Fibroblast of the aortic adventitia (primary cell): ENCODE data around the gene ITPRIPL1. TPM values are rescaled to one million over a fixed set of nuclear protein-coding genes. Genes with fewer than 3 reads are reported as not detected.

Experiments
- DNase-seq: peaks from one replicate; pipeline ENCODE4 v3.0.0-alpha.2; 2010; ENCODE audit warnings: low read depth
- H3K4me3 ChIP-seq: 2 replicates; pipeline ENCODE4 v1.5.1; 2011; ENCODE audit warnings: low read depth, mild to moderate bottlenecking, control low read depth, low read length, moderate library complexity
- CTCF ChIP-seq: IDR thresholded peaks from 2 replicates; pipeline ENCODE4 v1.5.1; 2011; ENCODE audit warnings: mild to moderate bottlenecking, low read length, control low read depth, inconsistent platforms; ENCODE audit not compliant: insufficient read depth
- total RNA-seq: library from RNA; depleted of rRNA; stranded (reverse); fragments of >200 nt; gene quantifications from 2 replicates; pipeline ENCODE4 v1.2.3, GENCODE V29; 2012; ENCODE audit warnings: low replicate concordance

The ITPRIPL1 gene
- total RNA-seq, 1 donor = 2.5 TPM

GRCh38 chr2:96304606-96305005 lies 20.5 kb upstream of the ITPRIPL1 start:
- peak overlapping the region; percentile 99 for H3K4me3 ChIP-seq
- DNase-seq = no peak
- no peak for TF ChIP-seq CTCF

- peak within 1 kb of the TSS; percentile 99 for H3K4me3 ChIP-seq
- TF ChIP-seq CTCF = no peak
- peak; percentile 74 for DNase-seq
Observed at GRCh38 chr2:96305091-96305978, 19.8 kb upstream of the ITPRIPL1 start, which contains the start of gene SNRNP200. Gene SNRNP200 (minus strand): TSS chr2:96305546. CDS start chr2:96305437, 109 bp downstream.

GRCh38 chr2:96305979-96306308 lies 19.2 kb upstream of the ITPRIPL1 start:
- no peak for TF ChIP-seq CTCF
- DNase-seq = no peak
- peak overlapping the region; percentile 99 for H3K4me3 ChIP-seq

GRCh38 chr2:96306370-96306769 lies 18.7 kb upstream of the ITPRIPL1 start:
- H3K4me3 ChIP-seq = peak overlapping the region; percentile 99
- no peak for DNase-seq
- no peak for TF ChIP-seq CTCF

GRCh38 chr2:96308248-96308647 lies 16.9 kb upstream of the ITPRIPL1 start:
- DNase-seq = no peak

GRCh38 chr2:96315005-96315399 lies 10.1 kb upstream of the ITPRIPL1 start:
- no peak overlapping the region for H3K4me3 ChIP-seq
- DNase-seq = no peak
- TF ChIP-seq CTCF = no peak

More at GRCh38 chr2:96308248-96308647, 16.9 kb upstream of the ITPRIPL1 start:
- no peak for TF ChIP-seq CTCF
- H3K4me3 ChIP-seq = no peak overlapping the region
